Lower lobe of right lung (tissue), 2 donors: ENCODE results near the gene RNF123. TPM values are rescaled to one million over a fixed set of nuclear protein-coding genes. Genes with fewer than 3 reads are reported as not detected.

Experiments
- ATAC-seq, 2 donors: fragments of 200-7000 bp; cut with Tn5 transposase; one replicate each; pipeline ENCODE4 v1.9.1; 2020 to 2022; ENCODE audit warnings: mild to moderate bottlenecking in 2 of 2, moderate library complexity in 2 of 2
- DNase-seq: peaks from one replicate; pipeline ENCODE4 v3.0.0-alpha.2; 2020
- H3K27ac ChIP-seq: fragments of 200-600 bp; one replicate; pipeline ENCODE4 v1.8.0; 2022
- H3K27me3 ChIP-seq: fragments of 200-600 bp; one replicate; pipeline ENCODE4 v1.8.0; 2022; ENCODE audit warnings: low read depth
- H3K36me3 ChIP-seq: fragments of 200-600 bp; one replicate; pipeline ENCODE4 v1.8.0; 2022; ENCODE audit warnings: mild to moderate bottlenecking
- H3K4me1 ChIP-seq: fragments of 200-600 bp; one replicate; pipeline ENCODE4 v1.8.0; 2022
- H3K4me3 ChIP-seq: fragments of 200-600 bp; one replicate; pipeline ENCODE4 v1.8.0; 2022; ENCODE audit warnings: mild to moderate bottlenecking
- H3K9me3 ChIP-seq: fragments of 200-600 bp; one replicate; pipeline ENCODE4 v1.8.0; 2022
- CTCF ChIP-seq: fragments of 200-600 bp; IDR thresholded peaks from one replicate; pipeline ENCODE4 v1.8.0; 2022; ENCODE audit warnings: antibody characterized with exemption, mild to moderate bottlenecking
- intact Hi-C: fragments of 100-400 bp; cut with DNase I; formaldehyde crosslinking; loops from one replicate; pipeline ENCODE4 v1.11.0; 2022
- total RNA-seq: library from RNA; stranded (reverse); fragmentation: NEBNext Ultra II Directional; extraction: Animal tissue kit (Norgen Biotek cat#: 25700); gene quantifications from one replicate; pipeline ENCODE4 v1.2.1, GENCODE V29; 2021
- donor health status: DM: no; HTN: yes; CAD: no; lungs with severe emphysema.

RNF123 gene
- total RNA-seq, 1 donor from 2014 or later: 42.9 TPM

GRCh38 chr3:49712166-49712565, 22.8 kb downstream of the RNF123 start:
- TF ChIP-seq CTCF: no peak
- Histone ChIP-seq H3K27me3 (no peaks in the 10 kb centered on the region), H3K4me3 (no peak overlapping the region), H3K9me3 (no peaks in the 10 kb centered on the region), H3K27ac (no peak overlapping the region), H3K36me3 (peaks cover 28% of the 10 kb centered on the region), H3K4me1 (no peaks in the 10 kb centered on the region)
- DNase-seq (no peak), ATAC-seq (no peak)
- intact Hi-C loops: no loop called here

- Histone ChIP-seq H3K27ac (no peak overlapping the region), H3K36me3 (peaks cover 26% of the 10 kb centered on the region), H3K27me3 (no peaks in the 10 kb centered on the region), H3K4me1 (no peaks in the 10 kb centered on the region), H3K9me3 (no peaks in the 10 kb centered on the region), H3K4me3 (no peak overlapping the region)
- intact Hi-C loops: no loop called here
- TF ChIP-seq CTCF: no peak
- no peak for ATAC-seq
- no peak for DNase-seq
Observed at GRCh38 chr3:49712631-49713317, 23.4 kb downstream of the RNF123 start.

GRCh38 chr3:49713336-49714105, 24.2 kb downstream of the RNF123 start:
- H3K36me3 ChIP-seq: peaks cover 26% of the 10 kb centered on the region
- H3K9me3 ChIP-seq: no peaks in the 10 kb centered on the region
- no peak for TF ChIP-seq CTCF
- peaks cover 3% of the 10 kb centered on the region for H3K4me1 ChIP-seq
- no peaks in the 10 kb centered on the region for H3K27me3 ChIP-seq
- intact Hi-C loops: no loop called here
- H3K4me3 ChIP-seq: no peak overlapping the region
- no peak overlapping the region for H3K27ac ChIP-seq
- no peak for DNase-seq
- no peak for ATAC-seq

- H3K27ac ChIP-seq: no peak overlapping the region
- ATAC-seq (no peak), DNase-seq (no peak)
- intact Hi-C loops: no loop called here
- H3K4me1 ChIP-seq: peaks cover 15% of the 10 kb centered on the region
- H3K36me3 ChIP-seq: peaks cover 26% of the 10 kb centered on the region
- H3K27me3 ChIP-seq: no peaks in the 10 kb centered on the region
- H3K9me3 ChIP-seq: no peaks in the 10 kb centered on the region
- no peak overlapping the region for H3K4me3 ChIP-seq
- TF ChIP-seq CTCF: no peak
Observed at GRCh38 chr3:49714728-49715550, 25.6 kb downstream of the RNF123 start.

- intact Hi-C loops: no loop called here
- ATAC-seq: no peak
- no peaks in the 10 kb centered on the region for H3K27me3 ChIP-seq
- no peaks in the 10 kb centered on the region for H3K9me3 ChIP-seq
- no peak overlapping the region for H3K27ac ChIP-seq
- TF ChIP-seq CTCF: no peak
- no peak for DNase-seq
- no peak overlapping the region for H3K4me3 ChIP-seq
- peaks cover 19% of the 10 kb centered on the region for H3K4me1 ChIP-seq
- peaks cover 28% of the 10 kb centered on the region for H3K36me3 ChIP-seq
Observed at GRCh38 chr3:49715611-49716121, 26.3 kb downstream of the RNF123 start.
